GM12801 (cell line): ENCODE measurements around the gene PDIA4.

ENCODE experiments used
- TF ChIP-seq, protein P1 (sequence below): IDR thresholded peaks from one replicate; pipeline ENCODE4 v1.5.1; 2011; ENCODE audit warnings: control low read depth; ENCODE audit not compliant: insufficient read length; ENCODE audit errors: extremely low read depth

Gene PDIA4

DNA sequence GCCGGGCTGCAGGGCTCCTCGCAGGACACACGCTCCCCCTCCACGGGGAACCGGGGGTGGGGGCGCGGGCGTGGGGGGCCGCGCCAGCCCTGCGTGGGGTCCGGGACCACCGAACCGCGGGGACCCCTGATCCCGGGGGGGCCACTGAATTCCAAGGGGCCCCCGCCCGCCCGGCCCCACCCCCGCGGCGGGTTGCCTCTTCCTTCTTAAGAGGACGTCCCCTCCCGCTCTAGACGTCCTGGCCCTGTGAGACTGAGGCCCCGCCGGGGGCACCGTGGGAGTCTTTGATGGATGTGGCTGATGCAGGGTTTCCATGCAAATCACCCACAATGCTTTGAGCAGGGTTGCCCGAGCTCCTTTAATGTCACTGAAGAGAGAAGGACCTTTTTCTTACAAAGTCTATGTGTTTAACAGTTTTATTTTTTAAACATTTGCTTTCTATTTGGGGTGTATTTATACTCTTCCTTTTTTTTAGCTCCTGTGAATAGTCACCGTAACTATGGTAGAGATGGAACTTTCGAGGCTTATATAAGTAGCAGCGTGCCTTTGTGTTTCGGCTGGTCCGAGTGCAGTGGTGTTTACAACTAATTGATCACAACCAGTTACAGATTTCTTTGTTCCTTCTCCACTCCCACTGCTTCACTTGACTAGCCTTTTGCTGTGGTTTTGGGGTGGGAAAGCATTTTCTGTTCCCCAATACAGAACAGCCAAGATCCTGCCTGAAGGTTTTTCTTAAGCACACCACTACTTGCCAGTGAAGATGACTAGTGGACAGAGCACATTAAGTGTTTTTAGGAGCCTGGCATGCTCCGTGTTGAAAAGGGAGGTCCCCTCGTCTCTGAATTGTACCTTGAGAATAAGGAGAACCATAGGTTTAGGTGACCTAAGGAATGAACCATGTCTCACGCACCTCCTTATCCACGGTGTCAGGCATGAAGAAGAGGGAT lies 44.8 kb downstream of the PDIA4 start:
- TF ChIP-seq, protein P1, sequence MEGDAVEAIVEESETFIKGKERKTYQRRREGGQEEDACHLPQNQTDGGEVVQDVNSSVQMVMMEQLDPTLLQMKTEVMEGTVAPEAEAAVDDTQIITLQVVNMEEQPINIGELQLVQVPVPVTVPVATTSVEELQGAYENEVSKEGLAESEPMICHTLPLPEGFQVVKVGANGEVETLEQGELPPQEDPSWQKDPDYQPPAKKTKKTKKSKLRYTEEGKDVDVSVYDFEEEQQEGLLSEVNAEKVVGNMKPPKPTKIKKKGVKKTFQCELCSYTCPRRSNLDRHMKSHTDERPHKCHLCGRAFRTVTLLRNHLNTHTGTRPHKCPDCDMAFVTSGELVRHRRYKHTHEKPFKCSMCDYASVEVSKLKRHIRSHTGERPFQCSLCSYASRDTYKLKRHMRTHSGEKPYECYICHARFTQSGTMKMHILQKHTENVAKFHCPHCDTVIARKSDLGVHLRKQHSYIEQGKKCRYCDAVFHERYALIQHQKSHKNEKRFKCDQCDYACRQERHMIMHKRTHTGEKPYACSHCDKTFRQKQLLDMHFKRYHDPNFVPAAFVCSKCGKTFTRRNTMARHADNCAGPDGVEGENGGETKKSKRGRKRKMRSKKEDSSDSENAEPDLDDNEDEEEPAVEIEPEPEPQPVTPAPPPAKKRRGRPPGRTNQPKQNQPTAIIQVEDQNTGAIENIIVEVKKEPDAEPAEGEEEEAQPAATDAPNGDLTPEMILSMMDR = no peak

DNA sequence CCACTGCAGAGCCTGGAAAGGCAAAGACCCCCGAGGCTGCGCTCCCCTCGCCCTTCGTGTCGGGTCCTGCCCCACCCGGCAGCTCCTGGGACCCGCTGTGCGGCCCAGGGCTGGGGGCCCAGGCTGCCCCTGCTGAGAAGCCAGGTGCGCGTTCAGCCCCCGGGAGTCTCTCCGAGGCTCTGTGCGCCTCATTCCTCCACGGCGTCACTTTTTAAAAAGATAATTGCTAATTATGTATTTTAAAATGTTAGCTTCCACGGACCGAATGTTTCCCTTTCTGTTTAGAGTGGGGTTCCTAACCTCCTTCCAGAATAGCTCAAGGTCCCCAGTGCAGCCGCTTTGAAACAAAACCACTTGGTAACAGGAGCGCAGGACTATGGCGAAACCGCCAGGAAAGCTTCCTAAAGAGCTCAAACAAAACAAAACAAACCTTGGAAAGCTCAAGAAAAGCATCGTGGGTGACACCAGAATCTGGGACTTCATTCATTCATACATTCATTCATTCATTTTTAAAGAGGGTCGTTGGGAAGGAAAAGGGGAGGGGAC lies 45.6 kb downstream of the PDIA4 start:
- TF ChIP-seq, protein P1 = no peak

DNA sequence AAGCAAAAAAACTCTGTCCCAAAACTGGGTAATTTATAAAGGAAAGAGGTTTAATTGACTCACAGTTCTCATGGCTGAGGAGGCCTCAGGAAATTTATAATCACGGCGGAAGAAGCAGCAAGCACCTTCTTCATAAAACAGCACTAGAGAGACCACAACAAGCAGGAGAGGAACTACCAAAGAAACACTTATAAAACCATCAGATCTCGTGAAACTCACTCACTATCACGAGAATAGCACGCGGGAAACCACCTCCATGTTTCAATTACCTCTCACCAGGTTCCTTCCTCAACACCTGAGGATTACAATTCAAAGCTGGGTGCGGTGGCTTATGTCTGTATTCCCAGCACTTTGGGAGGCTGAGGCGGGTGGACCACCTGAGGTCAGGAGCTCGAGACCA lies 48.5 kb downstream of the PDIA4 start:
- TF ChIP-seq, protein P1 = no peak

DNA sequence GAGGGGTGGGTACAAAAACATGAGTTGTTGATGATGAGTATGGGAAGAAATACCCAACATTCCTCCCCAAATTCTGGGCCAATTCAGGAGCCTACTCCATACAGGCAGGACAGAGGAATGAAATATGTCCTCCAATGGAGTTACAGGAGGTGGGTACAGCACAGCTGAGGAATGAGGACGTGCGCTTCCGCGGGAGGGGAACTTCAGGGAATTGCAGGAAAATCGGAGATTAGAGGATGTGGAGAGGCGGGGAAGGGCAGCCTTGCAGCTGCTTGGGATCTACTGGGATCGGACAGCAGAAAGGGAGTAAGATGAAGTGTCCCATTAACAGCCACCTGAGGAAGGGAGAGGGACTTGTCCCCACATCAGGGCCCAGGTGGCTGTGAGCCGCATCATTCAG lies 50.2 kb downstream of the PDIA4 start:
- TF ChIP-seq, protein P1 = no peak

DNA sequence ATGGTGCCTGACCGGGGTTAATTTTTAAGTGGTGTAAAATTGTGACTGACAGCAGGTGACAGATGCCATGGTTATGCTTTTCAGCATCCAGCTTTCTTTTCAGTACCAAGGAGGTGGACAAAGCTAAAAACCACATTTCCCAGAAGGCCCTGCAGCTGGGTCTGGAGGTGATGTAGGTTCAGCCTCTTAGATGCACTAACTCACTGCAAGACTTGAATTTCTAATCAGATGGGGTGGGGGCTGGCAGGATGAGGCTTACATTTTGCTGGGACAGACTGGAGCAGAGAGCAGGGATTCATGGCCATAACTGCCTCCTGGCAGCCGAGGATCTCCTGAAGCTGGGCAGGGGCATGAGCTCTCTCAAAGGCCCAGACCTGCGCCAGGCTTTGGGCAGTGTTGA lies 52.4 kb downstream of the PDIA4 start:
- TF ChIP-seq, protein P1 = no peak

DNA sequence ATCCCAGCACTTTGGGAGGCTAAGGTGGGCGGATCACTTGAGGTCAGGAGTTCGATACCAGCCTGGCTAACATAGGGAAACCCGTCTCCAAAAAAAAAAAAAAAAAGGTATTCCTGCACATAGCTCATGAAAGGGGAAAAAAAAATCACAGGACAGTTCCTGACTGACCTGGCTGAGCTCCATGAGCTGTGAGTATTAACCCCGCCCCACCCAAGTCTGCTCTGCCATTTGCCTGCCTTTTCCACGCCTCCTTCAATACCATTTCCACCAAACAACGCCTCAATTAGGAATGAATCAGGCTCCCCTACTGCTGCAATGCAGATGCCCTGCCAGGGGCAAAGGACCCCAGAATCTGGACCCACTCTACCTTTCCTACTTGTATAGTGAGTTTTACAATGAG lies 55.0 kb downstream of the PDIA4 start:
- TF ChIP-seq, protein P1 = no peak

DNA sequence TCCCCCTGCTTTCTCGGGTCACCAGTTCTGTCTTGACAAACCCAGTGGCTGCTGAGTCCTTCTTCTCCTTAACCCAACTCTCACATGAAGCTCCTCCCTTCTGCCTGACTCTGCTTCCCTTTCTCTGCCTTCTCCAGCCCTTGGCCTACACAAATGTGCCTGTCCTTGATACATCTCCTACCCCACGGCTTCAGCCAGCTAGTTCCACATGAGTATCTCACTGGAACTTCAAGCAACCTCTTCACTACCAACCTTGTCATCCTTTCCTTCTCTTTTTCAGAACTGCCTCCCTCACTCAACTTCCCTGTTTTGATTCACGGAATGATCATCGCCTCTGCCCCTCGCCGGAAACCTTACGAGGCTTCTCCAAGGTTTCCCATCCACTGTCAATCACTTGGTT lies 55.9 kb downstream of the PDIA4 start:
- TF ChIP-seq, protein P1 = no peak
